GM21423 (cell line): ENCODE results near the gene DNMT3A.

ENCODE experiments used
- ATAC-seq: cut with Tn5 transposase; IDR thresholded peaks from one replicate; pipeline ENCODE4 v1.9.1; 2021; ENCODE audit warnings: mild to moderate bottlenecking, moderate library complexity; ENCODE audit not compliant: unreplicated experiment

DNMT3A gene

DNA sequence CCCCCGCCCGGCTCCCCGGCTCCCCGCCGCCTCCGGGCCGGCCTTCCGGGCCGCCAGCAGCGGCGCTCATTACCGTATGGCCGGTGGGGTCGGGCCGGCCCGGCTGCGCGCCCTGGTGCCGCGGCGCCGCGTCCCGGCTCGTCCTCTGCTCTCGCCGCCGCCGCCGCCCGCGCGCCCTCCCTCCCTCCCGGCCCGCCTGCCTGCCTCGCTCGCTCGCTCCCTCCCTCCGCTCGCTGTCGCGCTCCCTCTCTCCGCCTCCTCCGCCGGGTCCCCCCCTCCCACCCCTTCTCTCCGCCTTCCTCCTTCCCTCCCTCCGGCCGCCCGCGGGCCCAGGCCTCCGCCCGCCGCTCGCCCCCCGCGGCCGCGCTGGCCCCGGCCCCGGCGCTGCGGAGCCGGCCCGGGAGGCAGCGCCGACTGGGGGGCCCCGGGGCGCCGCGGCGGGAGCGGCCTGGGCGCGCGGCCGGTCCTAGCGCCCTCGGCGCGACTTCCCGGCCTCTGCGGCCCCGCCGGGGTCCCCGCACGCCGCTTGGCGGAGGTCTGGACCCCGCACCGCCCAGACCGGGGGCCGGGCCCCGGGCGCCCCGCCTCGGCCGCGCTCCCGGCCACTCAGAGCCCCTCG, at the start of gene DNMT3A:
TSS of gene DNMT3A (minus strand) at position 173 of the 619 bp plus-strand sequence. CDS start 27,941 bp downstream, outside the sequence.
- ATAC-seq = peak; percentile 25

DNA sequence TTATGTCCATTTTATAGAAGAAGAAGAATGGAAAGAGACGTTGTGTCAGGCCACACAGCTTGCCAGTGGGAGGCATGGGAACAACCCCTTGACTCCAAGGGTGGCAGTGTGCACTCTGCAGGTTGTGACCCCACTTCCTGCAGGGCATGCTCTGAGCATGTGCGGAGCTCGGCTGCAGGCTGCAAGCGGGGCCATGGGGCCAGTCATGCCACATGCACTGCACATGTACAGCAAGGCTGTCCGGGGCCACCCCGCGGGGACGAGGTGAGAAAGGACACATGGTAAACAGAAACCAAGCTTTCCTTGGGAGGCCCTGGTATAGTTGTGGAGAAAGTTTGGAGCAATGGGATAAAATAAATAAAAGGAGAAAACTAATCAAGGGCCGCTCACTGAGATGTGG, 47.4 kb upstream of the DNMT3A start:
- no peak for ATAC-seq

DNA sequence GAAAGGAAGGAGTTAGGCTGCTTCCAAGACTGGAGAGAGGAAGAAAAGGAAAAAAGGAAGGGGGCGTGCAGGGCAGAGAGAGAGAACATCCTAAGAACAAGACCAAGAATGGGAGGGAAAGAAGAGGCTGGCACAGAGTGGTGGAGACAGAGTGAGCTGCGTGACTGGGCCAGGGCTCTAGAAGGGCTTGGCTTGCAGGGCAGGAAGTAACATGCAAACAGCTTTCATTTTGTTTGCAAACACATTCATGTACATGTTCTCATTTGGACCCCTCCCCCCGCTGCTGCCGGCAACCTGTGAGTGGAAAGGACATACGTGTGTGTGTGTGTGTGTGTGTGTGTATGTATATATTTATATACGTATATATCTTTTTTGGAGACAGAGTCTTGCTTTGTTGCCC, 46.8 kb upstream of the DNMT3A start:
- no peak for ATAC-seq

DNA sequence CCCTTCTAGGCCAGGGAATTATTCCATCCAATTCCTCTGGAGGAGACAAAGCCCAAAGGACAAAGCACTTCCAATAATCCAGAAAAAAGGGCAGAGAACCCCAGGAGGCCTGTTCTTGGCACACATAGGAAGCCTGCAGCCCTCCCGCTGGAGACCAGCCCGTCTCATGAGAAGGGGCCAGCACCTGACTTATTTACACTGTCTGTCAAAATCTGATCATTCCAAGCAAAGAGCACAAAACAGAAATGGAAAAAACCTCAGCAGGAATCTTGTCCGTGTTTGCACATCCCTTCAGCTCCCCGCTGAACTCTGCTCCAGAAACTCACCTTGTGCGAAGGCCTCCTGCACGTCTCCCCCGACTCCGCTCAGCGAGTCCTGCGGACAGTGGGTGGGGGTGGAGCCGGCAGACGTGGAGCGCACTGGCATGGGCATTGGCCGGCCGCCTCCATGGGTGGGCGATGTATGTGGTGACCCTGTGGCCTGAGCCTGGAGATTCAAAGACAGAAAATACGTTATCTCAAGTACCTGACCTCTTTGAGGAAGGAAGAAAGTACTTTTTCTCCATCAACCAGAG, 46.2 kb upstream of the DNMT3A start:
- no peak for ATAC-seq

DNA sequence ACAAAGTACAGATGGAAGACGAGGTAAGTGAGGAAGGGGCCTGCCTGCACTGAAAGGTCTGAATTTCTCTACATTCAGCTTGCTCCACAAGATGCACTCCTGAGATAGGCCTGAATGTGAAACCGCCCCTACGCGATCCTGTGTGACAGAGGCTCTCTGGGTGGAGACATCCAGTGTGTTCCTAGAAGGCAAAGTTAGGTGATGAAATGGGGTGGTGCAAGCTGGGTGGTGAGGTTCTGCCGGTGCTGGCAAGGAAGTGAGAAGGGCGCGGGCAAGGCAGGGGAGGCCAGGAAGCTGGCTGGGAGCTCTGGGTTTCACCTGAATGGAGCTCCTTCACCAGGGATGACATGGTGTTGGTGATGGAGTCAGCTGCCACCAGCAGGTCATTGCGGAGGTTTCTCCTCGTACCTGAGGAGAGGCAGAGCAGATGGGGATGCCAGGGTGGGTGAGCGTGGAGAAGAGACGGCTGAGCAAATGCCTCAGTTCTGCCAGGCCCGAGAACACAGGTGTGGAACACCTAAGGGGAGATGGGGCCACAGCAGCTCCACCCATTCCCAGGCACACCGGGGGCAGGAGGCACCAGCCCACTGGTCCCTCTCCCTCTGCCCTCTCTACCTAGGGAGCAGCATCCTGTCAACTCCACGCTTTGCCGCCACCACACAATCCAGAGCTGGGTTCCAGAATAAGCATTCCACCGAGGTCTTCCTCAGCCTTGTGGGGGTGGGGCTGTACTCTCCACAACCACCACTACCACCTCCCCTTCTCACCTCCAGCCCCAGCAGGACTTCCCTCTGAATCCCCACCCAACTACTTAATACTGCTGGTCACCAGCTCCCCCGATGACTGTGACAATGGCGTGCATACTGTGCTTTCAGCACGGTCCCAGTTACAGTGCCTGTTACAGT, 45.5 kb upstream of the DNMT3A start:
- no peak for ATAC-seq

DNA sequence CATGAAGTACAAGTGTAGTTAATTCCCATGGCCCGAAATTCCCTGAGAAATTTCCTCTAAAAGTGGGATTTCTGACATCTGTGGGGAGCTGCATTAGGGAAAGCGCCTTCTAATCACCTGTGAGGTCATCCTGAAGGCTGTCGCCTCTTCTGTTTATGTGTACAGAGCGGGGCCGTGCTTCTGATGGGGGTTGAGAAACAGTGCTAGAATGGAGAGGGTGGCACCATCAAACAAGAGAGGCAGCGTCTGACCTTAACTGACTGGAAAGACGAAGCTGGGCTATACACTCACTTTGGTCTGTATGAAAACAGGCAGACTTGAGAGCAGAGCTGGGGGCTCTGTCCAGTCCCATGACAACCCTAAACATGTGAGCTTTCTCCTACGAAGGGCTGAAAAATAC, 44.2 kb upstream of the DNMT3A start:
- no peak for ATAC-seq

DNA sequence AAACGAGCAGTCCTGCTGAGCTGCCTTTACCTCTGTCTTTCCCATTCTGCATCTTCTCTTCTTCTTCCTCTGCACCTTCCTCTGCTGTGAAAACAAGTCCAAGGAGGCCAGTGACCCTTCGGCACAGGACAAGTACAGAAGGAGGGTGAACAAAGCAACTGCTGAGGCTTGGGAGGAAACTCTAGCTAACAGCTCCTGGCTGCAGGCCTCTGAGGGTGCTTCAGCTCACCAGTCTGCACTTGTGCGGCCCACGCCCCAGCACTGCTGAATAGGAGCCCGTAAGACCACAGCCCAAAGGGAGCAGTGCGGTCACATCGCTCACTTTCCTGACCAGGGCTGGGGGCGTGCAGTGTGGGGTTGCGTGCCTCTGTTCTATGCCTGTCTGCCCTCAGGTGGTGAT, 42.1 kb upstream of the DNMT3A start:
- no peak for ATAC-seq

DNA sequence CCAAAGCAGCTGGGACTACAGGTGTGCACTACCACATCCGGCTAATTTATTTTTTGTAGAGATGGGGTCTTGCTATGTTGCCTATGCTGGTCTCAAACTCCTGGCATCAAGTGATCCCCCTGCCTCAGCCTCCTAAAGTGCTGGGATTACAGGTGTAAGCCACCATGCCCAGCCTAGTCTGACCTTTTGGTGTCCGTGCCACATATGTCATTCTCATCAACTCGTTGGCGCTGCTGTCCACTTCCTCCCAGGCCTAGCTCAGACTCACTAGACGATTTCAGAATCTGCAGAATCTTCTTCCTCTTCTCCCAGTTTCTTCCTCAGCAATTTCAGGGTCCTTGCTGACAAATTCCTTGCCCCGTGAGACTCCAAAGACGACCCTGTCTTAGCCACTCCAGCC, 39.8 kb upstream of the DNMT3A start:
- no peak for ATAC-seq

DNA sequence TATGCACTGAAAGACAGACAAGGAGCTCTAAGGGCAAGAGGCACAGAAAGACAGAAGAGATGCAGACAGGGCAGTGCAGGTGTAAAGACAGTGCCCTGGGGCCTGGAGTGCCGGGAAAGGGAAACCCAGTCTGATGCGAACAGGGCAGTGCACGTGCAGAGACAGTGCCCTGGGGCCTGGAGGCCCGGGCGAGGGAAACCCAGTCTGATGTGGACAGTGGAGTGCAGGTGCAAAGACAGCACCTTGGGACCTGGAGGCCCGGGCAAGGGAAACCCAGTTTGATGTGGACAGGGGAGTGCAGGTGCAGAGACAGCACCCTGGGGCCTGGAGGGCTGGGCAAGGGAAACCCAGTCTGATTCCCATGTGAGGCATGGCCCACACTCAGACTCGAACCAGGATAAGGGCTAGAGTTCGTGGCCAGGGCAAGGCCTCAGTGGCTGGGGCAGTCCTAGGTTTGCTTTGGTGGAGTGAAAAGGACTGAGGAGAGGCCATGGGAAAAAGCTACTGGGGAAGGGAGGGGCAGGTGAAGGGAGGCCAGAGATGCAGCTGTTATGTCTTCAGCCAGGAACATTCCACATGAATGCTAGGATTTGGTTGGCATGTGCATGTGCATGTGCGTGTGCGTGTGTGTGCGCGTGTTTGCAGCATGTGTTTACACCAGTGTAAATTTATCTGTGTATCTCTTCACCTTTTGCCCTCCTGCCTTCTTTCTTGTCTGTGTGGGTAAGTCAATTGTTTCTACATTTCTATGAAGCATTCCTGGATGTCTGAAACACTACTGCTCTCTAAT, 39.1 kb upstream of the DNMT3A start:
- no peak for ATAC-seq

DNA sequence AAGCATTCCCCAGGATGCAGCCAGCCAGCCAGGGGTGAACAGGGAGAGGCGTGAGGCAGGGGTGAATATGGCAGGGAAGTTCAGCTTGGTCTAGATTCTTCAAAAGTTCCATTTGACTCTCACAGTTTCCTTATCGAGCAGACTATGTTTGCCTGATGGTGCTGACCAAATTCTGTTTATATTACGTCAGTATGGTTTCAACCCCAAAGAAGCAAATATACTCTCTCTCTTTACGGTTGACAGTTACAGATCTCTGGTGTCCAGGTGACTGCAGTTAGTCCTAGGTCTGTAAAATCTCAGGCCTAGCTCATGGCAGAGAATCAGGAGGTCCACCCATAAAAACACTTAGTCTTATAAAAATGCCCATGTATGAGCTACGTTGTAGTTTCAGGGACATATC, 38.3 kb upstream of the DNMT3A start:
- ATAC-seq = no peak

DNA sequence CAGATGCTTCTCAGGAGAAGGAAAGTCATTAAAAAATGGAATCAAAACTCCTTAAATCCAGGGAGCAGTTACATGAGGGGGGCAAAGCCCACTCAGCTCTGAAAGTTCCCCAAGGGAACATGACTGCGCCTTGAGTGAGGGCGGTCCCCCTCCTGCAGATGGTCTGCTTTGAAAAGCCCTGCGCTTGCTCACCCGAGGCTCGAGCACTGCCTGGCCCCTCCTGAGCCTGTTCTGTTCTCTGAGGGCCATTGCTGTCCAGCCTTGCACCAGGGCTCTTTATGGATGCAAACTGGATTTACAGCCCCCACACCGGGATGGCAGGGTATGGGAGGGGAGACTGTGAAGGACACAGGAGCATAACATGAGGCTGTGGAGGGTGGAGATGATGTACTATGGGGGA, 37.8 kb upstream of the DNMT3A start:
- ATAC-seq = no peak

DNA sequence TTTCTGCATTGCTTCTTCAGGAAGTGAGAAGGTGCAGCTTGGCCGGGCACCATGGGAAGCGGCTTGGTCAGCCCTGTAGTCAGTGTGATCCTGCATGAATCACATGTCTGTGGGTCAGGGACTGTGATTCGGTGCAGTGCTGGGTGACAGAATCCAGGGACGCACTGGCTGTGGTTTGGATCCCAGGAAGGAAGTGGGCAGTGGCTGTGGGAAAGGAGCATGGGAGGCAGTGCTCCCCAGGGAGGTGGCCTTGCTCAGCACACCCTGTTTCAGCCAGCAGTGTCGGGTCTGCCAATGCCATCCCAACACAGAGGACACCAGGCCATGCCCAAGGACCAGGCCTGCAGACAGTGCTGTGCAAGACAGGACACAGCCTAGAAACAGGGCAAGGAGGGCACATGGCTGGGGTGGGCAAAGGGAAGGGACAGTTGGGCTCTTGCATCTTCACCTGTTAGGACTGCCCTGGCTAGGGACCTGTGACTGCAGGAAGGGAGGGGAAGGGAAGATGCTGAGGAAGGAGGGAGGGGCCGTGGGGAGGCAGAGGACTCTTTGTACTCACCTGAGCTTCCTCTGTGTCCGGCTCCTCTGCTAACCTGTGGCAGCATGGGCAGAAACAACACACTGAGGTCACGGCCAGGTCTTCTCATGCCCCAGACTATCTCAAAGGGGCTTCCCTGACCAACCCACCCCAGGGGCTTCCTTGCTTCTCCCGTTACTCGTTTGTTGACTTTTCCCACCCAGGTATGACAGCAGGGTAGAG, 37.2 kb upstream of the DNMT3A start:
- ATAC-seq = no peak

DNA sequence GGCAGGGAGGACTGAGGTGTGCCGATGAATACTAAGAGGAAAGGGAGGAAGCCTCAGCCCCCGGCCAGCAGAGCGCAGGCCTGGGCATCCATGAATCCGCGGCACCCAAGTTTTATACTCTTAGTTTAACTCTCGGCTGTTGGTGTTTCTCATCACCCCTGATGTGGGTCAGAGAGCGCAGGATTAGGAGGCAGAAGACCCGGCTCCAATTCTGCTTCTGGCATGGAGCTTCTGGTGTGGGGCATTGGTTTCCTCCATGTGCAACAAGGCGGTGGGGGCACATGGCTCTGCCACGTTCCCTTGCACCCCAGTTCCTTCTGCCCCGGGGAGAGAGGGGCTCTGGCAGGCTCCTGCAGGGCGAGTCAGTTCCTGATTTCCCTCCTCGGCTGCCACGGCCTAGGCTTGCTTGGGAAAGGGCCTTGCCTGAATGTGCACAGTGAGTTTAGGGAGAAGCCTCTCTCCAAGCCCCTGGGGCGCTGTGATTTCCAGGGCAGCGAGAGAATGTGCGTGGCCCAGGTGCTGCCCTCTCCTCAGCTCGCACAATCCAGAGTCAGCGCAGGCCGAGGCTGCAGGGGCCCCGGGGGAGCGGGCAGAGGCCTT, 36.2 kb upstream of the DNMT3A start:
- ATAC-seq = no peak

DNA sequence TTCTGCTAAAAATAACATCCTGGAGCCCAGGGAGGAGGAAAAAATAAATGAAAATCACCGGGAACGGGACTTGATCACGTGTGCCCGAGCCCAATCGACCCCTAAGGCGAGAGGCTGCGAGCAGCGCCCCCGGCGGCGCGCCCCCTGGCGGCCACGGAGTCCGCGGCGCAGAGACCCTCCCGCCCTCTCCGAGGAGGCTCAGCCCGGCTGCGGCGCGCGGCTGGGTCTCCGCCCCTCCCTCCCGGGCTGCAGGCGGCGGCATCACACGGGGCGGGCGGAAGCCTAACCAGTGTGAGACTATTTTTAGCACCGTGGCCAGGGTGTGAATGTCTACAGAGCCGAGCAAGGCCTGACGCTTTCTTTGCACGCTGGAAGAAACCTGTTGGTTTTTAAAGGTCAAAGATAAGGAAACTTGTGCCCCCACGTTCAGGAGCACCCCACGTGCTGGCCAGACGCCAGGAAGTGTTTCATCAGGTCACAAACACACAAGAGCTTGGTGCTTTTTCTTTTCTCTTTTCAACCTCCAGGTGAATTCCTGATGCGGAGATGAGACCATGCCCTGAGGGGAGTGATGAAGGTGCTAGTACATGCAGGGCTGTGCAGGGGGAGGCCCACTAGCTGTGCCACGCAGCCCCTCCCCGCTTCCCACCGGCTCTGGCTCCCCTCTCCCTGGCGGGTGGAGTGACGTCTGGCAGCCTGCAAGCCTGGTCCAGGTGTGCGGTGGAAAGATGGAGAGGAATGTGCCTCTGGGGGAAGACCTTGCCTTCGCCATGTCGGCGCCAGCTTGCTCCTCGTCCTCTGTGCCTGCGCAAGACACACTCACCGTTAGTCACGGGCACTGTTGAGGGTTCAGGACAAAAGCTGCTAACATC, 35.3 kb upstream of the DNMT3A start:
- peak; percentile 95 for ATAC-seq

DNA sequence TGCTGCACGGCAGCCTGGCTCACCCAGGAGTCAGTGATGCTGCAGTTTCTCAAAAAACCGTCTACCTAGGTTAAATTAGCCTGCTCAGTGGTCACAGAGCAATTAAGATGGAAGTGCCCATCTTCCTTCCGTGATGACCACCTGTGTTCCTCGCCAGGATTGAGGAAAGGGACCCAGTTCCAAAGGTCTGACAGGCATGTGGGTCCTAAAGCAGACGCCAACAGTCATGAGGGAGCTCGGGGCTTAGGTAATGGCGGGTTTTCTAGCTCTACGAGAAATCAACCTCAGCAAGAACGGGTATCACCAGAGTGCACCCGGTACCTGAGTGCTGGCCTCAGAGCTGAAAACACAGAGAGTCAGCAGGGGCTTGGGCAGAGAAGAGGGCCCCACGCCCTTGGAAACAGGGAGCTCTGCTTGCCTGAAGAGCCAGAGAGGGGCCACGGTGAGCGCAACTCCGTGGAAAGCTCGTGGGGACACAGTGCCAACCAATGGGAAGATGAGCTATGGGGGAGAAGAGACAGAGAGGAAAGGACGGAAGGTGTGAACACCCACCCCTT, 34.3 kb upstream of the DNMT3A start:
- no peak for ATAC-seq

DNA sequence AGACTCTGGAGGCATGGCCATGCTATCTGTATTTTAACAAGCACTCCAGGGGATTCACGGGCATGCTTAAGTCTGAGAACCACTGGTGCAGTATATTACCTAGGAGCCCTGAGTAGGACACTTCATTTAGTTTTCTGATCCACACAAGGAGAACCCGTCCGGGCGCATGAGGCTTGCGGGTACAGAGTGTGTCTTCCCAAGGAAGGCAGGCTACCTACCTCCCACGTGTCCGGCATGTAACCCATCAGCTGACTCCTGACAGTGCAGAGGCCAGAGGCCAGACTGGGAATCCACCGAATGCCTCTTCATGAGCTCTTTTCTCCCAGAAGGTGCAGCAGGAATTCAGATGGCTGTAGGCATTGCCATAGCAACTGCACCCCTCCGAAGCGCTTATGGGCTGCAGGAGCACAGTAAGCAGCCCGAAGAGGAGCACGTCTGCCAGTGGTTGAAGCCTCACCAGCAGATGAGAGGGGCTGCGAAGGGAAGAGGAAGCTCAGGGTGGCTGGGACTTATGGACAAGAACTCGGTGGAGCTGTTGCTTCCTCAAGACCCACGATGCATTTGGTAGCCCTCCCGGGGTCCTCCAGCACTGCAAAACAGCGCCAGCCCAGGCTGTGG, 33.8 kb upstream of the DNMT3A start:
- ATAC-seq = no peak

DNA sequence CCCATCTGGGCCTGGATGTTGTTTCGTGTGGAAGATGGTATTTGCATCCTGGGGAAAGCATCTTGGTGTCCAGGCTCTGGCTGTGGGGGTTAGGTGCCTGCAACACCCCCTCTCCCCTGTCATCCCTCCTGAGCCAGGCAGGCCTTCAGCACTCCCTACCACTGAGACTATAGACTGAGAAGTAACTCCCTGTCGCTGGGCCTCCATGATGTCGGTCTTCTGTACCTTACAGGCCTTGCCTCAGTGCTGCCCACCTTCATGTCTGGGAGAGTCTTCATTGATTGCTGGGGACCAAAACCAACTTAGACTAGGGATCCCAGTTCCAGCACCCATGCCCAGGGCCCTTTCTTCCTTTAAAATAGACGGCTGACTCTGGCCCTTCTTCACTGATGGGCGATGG, 33.1 kb upstream of the DNMT3A start:
- no peak for ATAC-seq

DNA sequence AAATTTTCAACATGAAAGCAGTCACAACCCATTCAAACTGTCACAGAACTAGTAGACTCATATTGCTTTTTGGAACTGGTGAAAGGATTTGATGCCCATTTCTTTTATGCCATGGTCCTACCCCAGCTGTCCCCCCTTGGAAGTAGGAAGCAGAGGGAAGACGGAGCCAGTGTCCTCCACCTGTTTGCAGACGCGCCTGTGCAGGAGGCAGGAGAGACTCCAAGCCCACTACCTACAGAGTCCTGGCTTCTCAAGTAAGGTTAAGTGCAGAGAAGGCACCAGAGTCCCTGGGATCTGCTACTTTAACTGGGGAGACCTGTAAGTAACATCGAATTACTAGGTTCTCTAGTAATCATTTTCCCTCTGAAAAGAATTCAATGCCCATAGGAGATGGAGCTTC, 32.7 kb upstream of the DNMT3A start:
- ATAC-seq = no peak
